ENCODE measurements around the gene MEP1B.
"Not testable (repeated sequence)": the region's sequence is repeated elsewhere in the genome, so short reads cannot be mapped to it uniquely, and the experiment has no call there.

The MEP1B gene

DNA sequence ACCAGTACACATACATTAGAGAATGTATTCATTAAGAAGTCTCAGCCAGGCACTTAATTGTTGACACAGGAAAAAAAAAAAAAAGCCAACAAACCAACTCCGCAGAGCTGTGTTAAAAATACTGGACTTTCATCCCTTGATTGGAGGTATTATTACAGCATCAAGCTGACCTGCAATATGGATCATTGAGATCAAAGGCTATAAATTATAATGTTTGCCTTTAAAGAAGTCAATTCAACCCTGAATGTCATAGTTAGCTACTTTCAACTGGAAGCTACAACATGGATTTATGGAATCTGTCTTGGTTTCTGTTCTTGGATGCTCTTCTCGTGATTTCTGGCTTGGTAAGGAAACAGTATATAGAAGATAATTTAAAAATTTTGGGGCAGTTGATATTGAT lies at the start of gene MEP1B:
Gene MEP1B, plus strand, starts transcription at position 250 of the 400 bp plus-strand sequence. Its CDS starts 32 bp downstream, at position 282.
- DNase-seq, result no peak

DNA sequence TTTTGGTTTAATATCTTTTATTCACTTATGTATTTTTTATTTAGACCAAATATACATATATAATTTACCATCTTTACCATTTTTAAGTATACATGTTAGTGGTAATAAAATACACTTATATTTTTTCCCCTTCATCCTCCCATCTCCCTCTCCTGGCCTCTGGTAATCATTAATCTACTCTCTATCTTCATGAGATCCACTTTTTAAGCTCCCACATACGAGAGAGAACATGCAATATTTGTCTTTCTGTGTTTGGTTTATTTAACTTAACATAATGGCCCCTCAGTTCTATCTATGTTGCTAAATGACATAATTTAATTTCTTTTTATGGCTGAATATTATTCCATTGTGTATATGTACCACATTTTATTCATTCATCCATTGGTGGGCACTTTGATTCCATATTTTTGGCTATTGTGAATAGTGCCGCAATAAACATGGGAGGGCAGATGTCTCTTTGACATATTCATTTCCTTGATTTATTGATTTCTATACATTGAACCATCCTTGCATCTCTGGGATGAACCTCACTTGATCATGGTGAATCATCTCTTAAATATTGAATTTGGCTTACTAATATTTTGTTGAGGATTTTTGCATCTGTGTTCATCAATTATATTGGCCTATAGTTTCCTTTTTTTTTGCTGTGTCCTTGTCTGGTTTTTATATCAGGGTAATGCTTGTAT lies 41.5 kb upstream of the MEP1B start:
- DNase-seq, result no peak

DNA sequence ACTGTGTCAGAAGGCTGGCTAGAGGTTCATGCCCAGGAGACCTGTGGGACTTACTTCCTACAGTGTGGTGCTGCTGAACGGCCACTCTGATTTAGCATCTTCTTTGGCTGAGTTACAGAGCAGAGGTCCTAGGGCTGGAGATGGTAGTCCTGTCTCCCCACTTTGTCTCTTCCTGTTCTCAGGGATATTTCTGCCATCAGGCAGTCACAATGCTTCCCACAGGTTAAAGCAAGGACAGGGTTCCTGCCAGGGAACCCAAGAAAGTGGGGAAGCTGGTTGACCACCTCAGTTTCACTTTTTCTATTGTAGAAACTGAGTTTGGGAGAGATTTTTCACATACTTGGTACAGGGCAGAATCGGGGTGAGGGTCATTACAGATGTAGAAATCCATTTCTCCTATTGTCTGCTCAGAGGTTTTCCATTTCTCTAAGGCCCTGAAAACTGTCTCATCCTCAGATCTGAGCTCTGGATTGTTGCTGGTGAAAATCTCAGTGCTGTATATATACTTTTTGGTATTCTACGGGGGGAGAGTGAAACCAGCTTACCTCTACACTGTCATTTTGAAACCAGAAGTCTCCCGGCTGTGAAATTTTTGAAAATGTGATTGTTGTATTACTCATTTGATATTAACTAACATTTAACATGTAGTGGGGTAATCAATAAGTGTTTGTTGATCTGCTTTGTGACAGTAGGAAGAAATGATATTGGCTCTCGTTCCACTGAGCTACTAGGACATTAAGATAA lies 37.0 kb upstream of the MEP1B start:
- DNase-seq, result no peak

DNA sequence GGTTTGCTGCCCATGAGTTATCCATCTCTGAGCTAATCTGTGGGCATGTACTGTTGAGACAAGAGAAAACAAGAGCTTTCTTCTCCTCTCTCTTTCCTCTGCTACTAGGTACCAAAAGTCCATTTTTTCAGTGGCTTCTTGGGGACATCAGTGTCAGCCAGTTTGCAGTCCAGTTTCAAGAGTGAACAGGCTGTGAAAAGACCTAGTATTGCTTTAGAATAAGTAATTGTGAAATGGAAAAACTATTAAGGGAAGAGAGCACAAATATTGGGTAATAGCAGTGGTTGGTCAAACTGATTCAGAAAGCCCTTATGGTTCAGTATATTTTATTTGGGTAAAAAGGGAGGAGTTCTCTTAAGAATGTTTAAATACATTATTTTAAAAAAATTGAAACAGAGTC lies 33.0 kb upstream of the MEP1B start:
- no peak for DNase-seq

DNA sequence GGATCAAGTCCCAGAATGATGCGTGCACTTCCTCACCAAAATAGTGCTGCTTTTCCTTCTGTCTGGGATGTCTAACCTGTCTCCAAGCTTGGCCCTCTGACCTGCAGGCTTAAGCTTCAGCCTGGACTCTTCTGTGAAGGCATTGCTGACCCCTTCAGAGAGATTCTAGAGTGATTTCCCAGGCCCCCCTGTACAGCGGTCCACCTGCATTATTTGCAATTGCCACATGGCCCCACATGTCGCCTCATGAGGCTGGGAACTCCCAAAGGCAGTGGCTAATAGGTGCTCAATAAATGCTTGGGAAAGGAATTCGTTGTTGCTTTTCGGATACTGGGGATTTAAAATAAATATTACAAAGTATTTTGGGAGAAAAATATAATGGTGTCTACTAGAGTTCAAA lies 32.3 kb upstream of the MEP1B start:
- DNase-seq, result no peak

DNA sequence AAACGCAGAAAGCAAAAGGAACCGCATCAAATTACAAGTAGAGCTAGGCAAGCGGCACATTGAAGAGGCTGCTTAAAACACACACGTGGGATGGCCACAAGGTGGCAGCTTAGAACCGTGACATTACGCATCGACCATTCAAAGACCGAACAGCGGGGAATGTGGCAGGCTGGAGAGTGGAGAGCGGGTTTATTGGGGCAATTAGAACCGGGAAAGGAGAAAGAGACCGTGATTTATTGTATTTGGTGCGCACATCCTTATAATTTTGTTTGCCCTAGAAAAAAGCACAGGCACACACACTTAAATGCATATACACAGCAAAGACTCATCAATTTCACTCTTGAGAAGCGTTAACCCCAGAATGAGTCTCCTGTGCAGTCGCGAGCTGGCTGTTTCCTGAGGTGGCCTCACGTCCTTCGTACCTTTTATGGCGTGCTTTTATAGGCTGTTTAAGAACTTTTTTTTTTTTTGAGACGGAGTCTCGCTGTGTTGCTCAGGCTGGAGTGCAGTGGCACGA lies 31.7 kb upstream of the MEP1B start:
- peak; percentile 65 for DNase-seq

DNA sequence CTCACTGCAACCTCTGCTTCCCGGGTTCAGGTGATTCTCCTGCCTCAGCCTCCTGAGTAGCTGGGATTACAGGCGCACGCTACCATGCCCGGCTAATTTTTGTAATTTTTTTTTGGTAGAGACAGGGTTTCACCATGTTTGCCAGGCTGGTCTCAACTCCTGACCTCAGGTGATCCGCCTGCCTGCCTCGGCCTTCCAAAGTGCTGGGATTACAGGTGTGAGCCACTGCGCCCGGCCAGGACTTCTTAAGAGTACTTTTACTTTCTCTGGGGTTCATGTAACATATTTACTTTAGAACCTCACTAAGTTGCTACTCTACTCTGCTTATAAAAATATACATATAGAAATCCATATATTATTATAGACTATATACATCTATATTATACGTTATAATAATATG lies 31.2 kb upstream of the MEP1B start:
- DNase-seq, result not testable (repeated sequence)

DNA sequence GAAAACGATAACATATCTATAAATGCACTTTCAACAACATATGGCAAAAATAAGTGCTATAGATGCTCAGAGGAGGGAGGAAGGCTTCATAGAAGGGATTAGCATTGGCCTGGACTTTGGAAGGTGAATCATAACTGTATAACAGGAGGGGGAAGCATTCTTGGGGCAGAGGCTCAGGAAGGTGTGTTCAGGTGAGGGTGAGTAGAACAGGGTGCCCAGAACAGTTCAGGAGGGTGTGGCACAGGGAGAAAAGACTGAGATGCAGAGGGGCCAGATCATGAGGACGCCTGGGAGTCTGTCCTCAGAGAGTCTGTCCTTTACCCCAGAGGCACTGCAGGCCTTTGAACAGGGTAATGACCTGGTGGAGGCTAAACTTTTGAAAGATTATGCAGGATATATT lies 29.3 kb upstream of the MEP1B start:
- no peak for DNase-seq

DNA sequence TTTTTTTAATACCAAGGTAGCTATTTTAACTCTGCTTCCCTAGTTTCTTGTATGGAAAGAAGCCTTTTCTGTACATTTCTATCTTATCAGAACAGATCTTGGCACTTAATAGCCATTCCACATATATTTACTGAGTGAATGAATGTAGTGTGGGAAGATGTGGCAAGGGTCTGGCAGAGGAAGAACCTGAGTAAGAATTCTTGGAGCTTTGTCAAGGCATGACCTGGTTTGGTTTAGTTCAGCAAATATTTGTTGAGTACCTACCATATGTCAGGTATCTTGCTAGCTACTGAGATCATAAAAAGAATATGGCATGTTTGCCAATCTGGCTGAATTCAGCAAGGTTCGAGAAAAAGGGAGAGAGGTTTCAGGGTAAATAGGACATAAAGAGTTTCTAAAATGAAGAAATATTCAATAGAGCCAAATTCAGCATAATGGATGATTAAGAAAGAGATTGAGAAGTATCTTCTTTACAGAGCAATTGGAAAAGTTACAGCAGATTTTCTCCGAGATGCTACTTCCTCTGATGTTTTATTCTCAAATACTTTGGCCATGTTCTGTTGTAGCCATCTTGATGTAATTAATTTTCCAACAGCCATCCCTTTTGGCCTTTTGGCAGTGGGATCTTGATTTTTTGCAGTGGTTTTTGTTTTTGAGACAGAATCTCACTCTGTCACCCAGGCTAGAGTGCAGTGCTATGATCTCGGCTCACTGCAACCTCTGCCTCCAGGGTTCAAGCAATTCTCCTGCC lies 21.7 kb upstream of the MEP1B start:
- DNase-seq, result no peak

DNA sequence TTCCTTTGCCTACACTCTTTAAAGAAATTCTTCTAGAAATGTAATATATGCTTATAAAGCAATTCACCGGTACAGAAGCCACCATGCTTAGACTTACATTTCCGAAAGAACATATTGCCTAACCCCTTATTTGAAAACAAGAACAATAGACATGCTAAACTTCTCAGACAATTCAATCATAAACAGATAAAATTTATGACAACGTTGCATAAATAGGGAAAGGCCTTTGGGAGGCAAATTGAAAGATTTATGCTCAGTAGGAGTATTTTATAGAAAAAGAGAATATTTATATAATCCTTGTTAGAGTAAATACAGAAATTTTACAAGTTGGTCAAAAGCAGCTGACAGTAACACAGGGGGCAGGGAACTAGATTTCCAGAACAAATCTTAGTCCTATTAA lies 16.2 kb upstream of the MEP1B start:
- no peak for DNase-seq

DNA sequence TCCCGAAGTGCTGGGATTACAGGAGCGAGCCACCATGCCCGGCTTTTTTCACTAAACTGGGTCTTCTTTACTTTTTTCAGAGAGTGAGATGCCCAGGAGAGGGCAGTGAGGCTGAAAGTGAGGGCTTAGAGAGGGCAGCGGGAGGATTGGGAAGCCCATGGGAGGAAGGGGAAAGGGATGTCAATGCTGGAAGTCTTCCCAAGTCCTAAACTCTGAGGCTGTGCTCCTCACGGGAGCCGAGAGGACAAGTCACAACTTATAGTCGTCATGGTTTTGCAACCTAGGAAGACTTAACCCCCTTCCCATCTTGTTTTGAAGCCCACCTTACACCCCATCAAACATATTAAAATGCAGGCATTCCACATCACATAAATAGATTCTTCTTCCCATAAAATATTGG lies 15.1 kb upstream of the MEP1B start:
- no peak for DNase-seq

DNA sequence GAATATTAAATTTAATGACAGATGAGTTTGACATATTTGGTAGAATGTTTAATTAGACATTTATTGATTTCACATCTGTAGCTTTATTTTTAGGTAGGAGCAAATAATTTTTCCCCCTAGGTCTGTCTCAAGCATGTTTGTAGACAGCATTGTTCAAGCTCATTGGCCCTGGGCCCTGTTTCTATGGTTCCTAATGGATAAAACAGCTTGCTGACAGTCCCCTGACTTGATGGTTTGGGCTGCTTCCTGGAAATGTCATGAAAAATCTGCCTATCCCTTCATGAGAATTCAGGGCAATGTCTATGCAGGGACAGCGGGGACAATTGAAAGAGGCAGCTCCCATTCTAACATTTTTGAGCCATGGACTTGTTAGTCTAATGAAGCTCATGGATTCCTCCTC lies 14.6 kb upstream of the MEP1B start:
- no peak for DNase-seq

DNA sequence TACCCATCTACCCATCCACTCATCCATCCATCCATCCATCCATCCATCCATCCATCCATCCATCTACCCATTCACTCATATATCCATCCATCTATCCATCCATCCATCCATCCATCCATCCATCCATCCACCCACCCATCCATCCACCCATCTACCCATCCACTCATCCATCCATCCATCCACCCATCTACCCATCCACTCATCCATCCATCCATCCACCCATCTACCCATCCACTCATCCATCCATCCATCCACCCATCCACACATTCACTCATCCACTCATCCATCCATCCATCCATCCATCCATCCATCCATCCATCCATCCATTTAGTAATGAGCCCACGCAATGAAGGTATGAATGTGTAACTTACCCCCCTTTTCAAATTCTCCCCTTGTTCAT lies 13.1 kb upstream of the MEP1B start:
- not testable (repeated sequence) for DNase-seq

DNA sequence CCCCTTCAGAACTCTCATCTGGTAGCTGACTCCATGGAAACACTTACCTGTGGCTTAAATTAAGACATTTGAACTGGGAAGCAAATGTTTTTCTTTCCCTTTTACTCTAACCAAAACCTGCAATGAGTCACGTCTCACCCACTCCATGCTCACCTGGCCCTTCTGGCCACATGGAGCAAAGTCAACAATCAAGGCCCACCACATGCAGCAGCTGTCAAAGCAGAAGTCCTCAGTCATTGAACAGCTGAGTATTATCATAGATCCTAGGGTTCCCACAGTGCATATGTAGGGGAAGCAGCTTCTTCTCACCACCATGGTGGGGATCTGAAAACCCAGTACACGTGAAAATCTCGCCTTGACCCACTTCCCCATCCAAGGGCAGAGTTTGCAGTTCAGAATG lies 12.3 kb upstream of the MEP1B start:
- DNase-seq, result no peak

DNA sequence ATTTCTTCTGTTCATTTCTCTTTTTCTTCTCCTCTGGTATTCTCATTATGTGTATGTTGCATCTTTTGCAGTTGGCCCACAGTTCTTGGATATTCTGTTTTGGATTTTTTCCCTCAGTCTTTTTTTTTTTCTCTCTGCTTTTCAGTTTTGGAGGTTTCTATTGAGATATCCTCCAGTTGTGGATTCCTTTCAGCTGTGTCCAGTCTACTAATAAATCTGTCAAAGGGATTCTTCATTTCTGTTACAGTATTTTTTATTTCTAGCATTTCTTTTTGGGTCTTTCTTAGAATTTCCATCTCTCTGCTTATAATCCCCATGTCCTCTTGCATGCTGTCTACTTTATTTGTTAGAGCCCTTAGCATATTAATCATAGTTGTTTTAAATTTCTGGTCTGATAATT lies 6.3 kb upstream of the MEP1B start:
- no peak for DNase-seq

DNA sequence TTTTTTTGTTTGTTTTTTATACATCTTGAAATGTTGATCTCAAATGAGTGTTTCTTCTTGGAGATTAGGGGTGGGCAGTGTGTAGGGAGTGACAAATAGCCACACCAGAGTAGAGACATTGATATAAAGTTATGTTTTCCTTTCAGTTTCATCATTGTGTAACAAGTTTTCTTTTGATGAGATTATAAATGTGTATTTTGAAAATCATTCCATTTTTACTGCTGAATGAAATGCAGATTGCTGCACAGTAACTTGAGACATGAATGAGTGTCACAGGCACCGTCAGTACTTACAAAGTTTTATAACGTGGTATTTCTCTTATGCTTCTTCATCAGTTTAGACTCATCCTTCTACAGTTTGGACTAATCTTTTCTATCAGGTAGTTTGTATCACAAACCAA lies 370 bp downstream of the MEP1B start:
- DNase-seq, result no peak

DNA sequence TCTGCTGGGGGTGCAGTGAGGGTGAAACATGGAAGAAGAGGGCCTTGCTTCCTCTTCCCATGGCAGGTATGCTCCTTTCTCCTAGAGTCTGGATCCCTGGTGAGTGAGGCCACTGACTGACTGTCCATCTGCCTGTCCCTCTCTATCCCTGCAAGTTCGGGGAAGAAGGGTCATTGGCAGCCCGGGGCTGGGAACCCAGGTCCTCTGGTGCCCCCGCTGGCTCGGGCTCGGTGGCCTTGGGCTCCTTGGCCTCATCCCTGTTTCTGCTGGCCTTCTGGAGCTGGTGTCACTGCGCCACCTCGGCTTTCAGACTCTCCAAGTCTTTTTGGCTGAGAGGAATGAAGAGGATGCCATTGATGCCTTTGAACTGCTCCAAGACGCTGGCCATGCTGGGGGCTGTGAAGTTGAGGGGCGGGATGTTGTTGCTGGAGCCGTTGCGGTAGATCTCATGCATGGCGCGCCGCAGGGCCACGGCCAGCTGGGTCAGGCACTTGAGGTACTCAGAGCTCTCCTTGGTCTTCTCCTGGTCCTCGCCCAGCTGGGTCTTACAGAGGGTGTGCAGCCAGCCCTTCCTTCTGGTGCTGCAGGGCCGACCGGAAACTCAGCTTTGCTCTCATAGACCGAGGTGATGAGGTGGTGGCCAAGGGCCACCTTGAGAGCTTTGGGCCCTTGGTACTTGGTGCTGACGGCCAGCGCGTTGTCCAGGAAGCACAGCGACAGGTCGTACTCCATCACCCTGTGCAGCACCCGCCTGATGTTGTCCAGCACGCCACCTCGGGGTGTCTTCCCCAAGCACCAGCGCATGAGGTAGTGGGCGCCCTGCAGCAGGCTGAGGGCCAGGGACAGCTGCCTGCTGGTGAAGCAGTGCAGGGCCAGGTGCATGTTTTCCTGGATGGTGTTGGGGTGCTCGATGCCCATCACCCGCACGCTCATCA lies 6.3 kb downstream of the MEP1B start:
- no peak for DNase-seq

DNA sequence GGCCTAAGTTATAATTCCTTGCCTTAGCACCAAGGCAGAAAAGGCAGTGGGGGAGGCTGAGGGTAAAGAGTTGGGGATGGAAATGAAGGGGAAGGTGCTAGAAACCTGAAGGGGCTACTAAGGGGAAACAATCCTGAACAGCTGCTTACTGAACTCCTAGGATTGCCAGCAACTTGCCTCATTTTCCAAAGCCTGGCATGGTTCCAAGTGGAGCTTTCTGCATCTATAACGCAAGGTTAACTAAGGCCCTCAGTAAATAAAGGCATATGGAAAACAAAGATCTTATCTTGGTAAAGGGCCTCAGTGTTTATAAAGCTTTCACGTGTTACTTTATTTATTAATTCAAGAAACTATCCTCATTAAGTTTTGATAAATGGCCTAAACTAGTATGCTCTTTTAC lies 10.9 kb downstream of the MEP1B start:
- DNase-seq, result no peak

DNA sequence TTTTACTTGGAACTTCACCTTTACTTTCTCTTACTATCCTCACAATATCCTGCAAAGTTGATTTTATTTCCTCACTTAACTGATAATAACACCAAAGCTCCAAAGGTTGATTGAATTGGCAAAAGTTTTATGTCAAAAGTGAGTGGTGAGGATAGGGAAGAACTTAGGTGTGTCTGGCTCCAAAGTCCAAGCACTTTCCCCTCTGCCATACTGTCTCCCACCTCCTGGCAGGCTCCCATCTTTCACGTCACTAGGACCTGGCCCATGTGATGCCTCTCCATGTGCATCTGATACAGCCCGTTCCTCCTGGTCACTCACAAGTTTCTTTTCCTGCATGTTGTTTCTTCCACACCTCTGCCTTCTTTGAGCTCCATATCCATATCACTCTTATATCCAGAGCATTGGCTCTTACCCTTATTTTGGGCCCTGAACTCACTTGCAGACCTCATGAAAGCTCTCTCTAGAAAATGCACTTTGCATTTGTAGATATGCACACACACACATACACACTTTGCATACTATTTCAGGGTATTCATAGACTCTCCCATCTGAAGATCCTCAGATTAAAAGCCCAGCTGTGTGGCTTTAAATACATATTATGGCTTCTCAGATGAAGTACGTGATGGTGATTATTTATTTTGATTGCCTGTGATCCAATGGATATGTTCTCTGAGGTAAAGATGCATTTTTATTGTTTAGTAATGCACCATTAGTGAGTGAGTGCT lies 12.3 kb downstream of the MEP1B start:
- no peak for DNase-seq

DNA sequence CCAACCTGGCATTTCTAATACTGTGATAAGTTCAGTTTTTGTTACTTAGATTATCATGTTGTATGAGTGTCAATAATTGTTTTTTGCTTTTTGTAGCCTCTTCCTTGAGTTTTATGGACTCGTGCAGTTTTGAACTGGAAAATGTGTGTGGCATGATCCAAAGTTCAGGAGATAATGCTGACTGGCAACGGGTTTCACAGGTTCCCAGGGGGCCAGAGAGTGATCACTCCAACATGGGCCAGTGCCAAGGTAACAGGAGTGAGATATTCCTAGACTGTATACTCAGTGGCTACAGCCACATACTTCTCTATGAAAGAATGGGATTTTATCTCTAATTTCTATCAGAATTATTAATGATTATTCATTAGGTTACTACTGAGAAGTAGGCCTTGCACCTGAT lies 18.2 kb downstream of the MEP1B start:
- DNase-seq, result no peak

DNA sequence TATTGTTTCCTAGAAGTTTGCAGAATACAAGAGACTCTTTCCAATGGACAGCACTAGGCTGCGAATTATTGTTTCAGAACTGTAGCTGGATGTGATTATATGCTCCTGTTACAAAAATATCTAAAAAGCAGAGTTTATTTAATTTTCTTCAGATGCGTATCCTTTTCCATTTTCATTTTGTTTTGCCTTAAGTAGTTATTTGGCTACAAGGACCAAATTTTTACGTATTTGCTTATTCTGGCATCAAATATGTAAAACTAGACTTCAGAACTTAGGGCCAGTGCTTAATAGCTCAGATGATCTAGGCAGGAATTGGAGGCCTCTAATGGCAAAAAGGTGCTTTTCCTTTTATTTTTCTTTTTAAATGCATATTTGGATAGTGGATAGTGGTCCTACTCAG lies 18.7 kb downstream of the MEP1B start:
- no peak for DNase-seq

Data from activated naive CD4-positive, alpha-beta T cell treated with anti-CD3 and anti-CD28 coated beads, Interleukin-2, amount 50 U/mL, for 16 hours (primary cell).